C4-2B (cell line): ENCODE measurements around the gene AWAT2.

Experiments used
- H3K27ac ChIP-seq: fragments of 450-650 bp; 2 replicates; pipeline ENCODE4 v1.5.1; 2017
- CTCF ChIP-seq: fragments of 450-650 bp; conservative IDR thresholded peaks from 2 replicates; pipeline ENCODE4 v1.5.1; 2017; ENCODE audit warnings: mild to moderate bottlenecking
- ZFX ChIP-seq: fragments of 450-650 bp; IDR thresholded peaks from 2 replicates; pipeline ENCODE4 v1.6.1; 2017

AWAT2 gene

GRCh38 chrX:70049406-70049805 is 332 bp downstream of the AWAT2 start:
- H3K27ac ChIP-seq, result no peak overlapping the region
- TF ChIP-seq CTCF, result no peak
- TF ChIP-seq ZFX, result no peak

- H3K27ac ChIP-seq, result no peak overlapping the region
- TF ChIP-seq CTCF (no peak), ZFX (no peak)
Observed at GRCh38 chrX:70046978-70047377, 2.8 kb downstream of the AWAT2 start.

GRCh38 chrX:70044541-70045245 is 5.0 kb downstream of the AWAT2 start:
- TF ChIP-seq CTCF, result no peak
- TF ChIP-seq ZFX, result no peak

GRCh38 chrX:70043685-70044084 is 6.1 kb downstream of the AWAT2 start:
- H3K27ac ChIP-seq, result peak overlapping the region; percentile 52
- TF ChIP-seq ZFX (no peak), CTCF (no peak)

More at GRCh38 chrX:70044541-70045245, 5.0 kb downstream of the AWAT2 start:
- H3K27ac ChIP-seq, result no peak overlapping the region

- no peak for TF ChIP-seq CTCF
- no peak for TF ChIP-seq ZFX
- peak overlapping the region; percentile 52 for H3K27ac ChIP-seq
Observed at GRCh38 chrX:70042399-70043371, 7.1 kb downstream of the AWAT2 start.

GRCh38 chrX:70041993-70042392 is 7.7 kb downstream of the AWAT2 start:
- peak overlapping the region; percentile 52; the same call in 1 of the 2 replicates for H3K27ac ChIP-seq
- TF ChIP-seq CTCF, result no peak
- no peak for TF ChIP-seq ZFX

GRCh38 chrX:70039758-70040157 is 10.0 kb downstream of the AWAT2 start:
- TF ChIP-seq ZFX (no peak), CTCF (no peak)
- H3K27ac ChIP-seq, result peak overlapping the region; percentile 56
